GM21447 (cell line): Measurements from ENCODE around the gene PTGER1.

ENCODE experiments used
- ATAC-seq: cut with Tn5 transposase; IDR thresholded peaks from one replicate; pipeline ENCODE4 v1.9.1; 2021; ENCODE audit not compliant: unreplicated experiment

Gene PTGER1

GRCh38 chr19:14442891-14443631, 32.1 kb downstream of the PTGER1 start:
- ATAC-seq, result no peak

- no peak for ATAC-seq
Observed at GRCh38 chr19:14441041-14441938, 33.9 kb downstream of the PTGER1 start.

- ATAC-seq, result peak; percentile 94
Observed at GRCh38 chr19:14440049-14440448, 35.1 kb downstream of the PTGER1 start.

- ATAC-seq, result no peak
Observed at GRCh38 chr19:14439014-14439413, 36.1 kb downstream of the PTGER1 start.

- no peak for ATAC-seq
Observed at GRCh38 chr19:14437578-14438140, 37.5 kb downstream of the PTGER1 start.

- ATAC-seq, result no peak
Observed at GRCh38 chr19:14435320-14436050, 39.7 kb downstream of the PTGER1 start.

GRCh38 chr19:14434543-14435319, 40.4 kb downstream of the PTGER1 start:
- ATAC-seq, result no peak

- ATAC-seq, result no peak
Observed at GRCh38 chr19:14433554-14434501, 41.3 kb downstream of the PTGER1 start.

- no peak for ATAC-seq
Observed at GRCh38 chr19:14432791-14433553, 42.2 kb downstream of the PTGER1 start, which contains the start of gene PKN1. PKN1 (plus strand) TSS chr19:14433306; CDS start chr19:14433522, 216 bp downstream.

- ATAC-seq, result no peak
Observed at GRCh38 chr19:14430712-14431111, 44.4 kb downstream of the PTGER1 start.

GRCh38 chr19:14428882-14429416, 46.2 kb downstream of the PTGER1 start:
- ATAC-seq, result no peak

- no peak for ATAC-seq
Observed at GRCh38 chr19:14427461-14427860, 47.7 kb downstream of the PTGER1 start.

GRCh38 chr19:14425696-14426138, 49.4 kb downstream of the PTGER1 start:
- no peak for ATAC-seq
